Smooth muscle cell (in vitro differentiated cells): ENCODE results near the gene DLGAP1. TPM values are rescaled to one million over a fixed set of nuclear protein-coding genes. Genes with fewer than 3 reads are reported as not detected.

Source experiments
- DNase-seq: peaks from one replicate; lab custom pipeline; 2025; ENCODE audit not compliant: unreplicated experiment; lab: John Stamatoyannopoulos, UW
- H2AFZ ChIP-seq: fragments of 200-600 bp; sonication (generic); 2 replicates; pipeline ENCODE4 v1.6.0; 2016; ENCODE audit warnings: antibody characterized with exemption, low read depth, mild to moderate bottlenecking
- H3F3A ChIP-seq: fragments of 200-600 bp; sonication (generic); 2 replicates; pipeline ENCODE4 v1.6.0; 2017; ENCODE audit warnings: antibody characterized with exemption, low read depth
- H3K27ac ChIP-seq: fragments of 200-600 bp; sonication (generic); 2 replicates; pipeline ENCODE4 v1.5.1; 2016; ENCODE audit warnings: low read depth, mild to moderate bottlenecking
- H3K27me3 ChIP-seq: fragments of 200-600 bp; sonication (generic); 2 replicates; pipeline ENCODE4 v1.6.1; 2016; ENCODE audit warnings: low read depth, mild to moderate bottlenecking
- H3K36me3 ChIP-seq: fragments of 200-600 bp; sonication (generic); 2 replicates; pipeline ENCODE4 v1.5.1; 2016; ENCODE audit warnings: low read depth
- H3K4me1 ChIP-seq: fragments of 200-600 bp; sonication (generic); 2 replicates; pipeline ENCODE4 v1.5.1; 2016; ENCODE audit warnings: low read depth
- H3K4me2 ChIP-seq: fragments of 200-600 bp; sonication (generic); 2 replicates; pipeline ENCODE4 v1.6.0; 2016; ENCODE audit warnings: mild to moderate bottlenecking
- H3K4me3 ChIP-seq: fragments of 200-600 bp; sonication (generic); 2 replicates; pipeline ENCODE4 v1.5.1; 2016; ENCODE audit warnings: mild to moderate bottlenecking
- H3K79me2 ChIP-seq: fragments of 200-600 bp; sonication (generic); 2 replicates; pipeline ENCODE4 v1.6.0; 2016; ENCODE audit warnings: low read depth, mild to moderate bottlenecking
- H3K9ac ChIP-seq: fragments of 200-600 bp; sonication (generic); 2 replicates; pipeline ENCODE4 v1.6.0; 2016; ENCODE audit warnings: low read depth
- H3K9me3 ChIP-seq: fragments of 200-600 bp; sonication (generic); replicated peaks from 2 replicates; pipeline ENCODE4 v1.5.1; 2016; ENCODE audit warnings: low read depth
- H4K20me1 ChIP-seq: fragments of 200-600 bp; sonication (generic); 2 replicates; pipeline ENCODE4 v1.6.0; 2016; ENCODE audit warnings: low read depth
- CTCF ChIP-seq: fragments of 200-600 bp; sonication (generic); IDR thresholded peaks from 2 replicates; pipeline ENCODE4 v1.5.1; 2017; ENCODE audit warnings: borderline replicate concordance, mild to moderate bottlenecking, antibody characterized with exemption; ENCODE audit not compliant: insufficient read depth, poor library complexity, severe bottlenecking
- WGBS: methylation state at CpG from one replicate; pipeline ENCODE4 v1.1.7; 2016; ENCODE audit warnings: low lambda C conversion rate; 5-methylcytosine and 5-hydroxymethylcytosine counted together
- polyA plus RNA-seq: library from polyadenylated mRNA; unstranded; fragments of >200 nt; fragmentation: Nextera tagmentation; extraction: Ambion mirVana; gene quantifications from 2 replicates; pipeline ENCODE4 v1.2.1, GENCODE V29; 2016
- total RNA-seq: library from RNA; depleted of rRNA; stranded (reverse); fragments of >200 nt; gene quantifications from 2 replicates; pipeline ENCODE4 v1.2.3, GENCODE V29; 2014

Gene DLGAP1
- total and polyA plus RNA-seq, 2 experiments from 2014 or later = 2.6 to 11.3 TPM

DNA sequence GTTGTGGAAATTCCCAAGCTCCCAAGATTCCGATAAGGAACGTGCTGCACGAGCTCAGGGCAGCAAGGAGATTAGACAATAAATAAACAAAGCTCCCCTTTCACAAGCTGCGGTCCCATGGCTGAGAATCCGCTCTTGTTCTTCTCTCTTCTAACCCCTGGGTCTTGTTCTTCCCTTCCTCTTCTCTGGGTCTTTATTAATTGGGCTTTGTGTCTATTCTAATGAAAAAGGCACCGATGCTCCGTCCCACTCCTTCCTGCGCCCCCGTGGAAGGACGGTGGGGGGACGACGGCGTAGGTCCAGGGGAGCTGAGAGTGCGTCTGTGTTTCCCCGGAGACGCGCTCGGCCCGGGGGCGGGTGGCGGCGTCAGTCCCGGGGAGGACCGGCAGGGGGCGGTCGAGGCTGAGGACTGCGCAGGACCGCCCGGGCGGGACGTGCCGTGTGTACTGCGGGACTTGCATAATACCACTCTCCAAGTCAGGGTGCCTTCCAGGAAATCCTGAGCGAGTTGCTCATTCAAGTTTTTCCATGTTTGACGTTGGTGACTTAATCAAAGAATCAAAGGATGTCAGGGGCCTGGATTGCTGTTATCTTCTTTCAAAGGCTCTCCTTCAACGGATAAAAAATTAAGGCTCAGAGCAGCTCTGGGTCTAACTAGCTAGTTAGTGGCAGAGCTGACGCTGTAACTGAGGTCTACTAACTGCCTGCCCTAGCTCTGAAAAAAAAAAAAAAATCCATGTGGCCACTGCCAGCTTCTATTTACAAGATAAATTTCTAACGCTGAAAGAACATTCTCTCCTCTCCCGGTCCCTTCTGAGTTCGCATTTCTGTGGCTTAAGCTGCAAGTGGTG is 683.8 kb downstream of the DLGAP1 start:
- DNase-seq = peak; percentile 89
- WGBS = 3% methylated on average over 37 of the region's 40 CpGs
- peak overlapping the region; percentile 83 for H3K4me2 ChIP-seq
- H4K20me1 ChIP-seq = no peaks in the 10 kb centered on the region
- H3K9ac ChIP-seq = peak overlapping the region; percentile 80
- H3F3A ChIP-seq = no peaks in the 10 kb centered on the region
- peak overlapping the region; percentile 78 for H2AFZ ChIP-seq
- no peaks in the 10 kb centered on the region for H3K79me2 ChIP-seq
- peak; percentile 94 for TF ChIP-seq CTCF
- peak overlapping the region; percentile 61 for H3K4me3 ChIP-seq
- peak overlapping the region; percentile 65 for H3K27ac ChIP-seq
- peaks cover 15% of the 10 kb centered on the region for H3K4me1 ChIP-seq
- peaks cover 3% of the 10 kb centered on the region for H3K9me3 ChIP-seq
- H3K36me3 ChIP-seq = no peaks in the 10 kb centered on the region
- H3K27me3 ChIP-seq = no peaks in the 10 kb centered on the region

- WGBS = 95% methylated on average over 4 of the region's 4 CpGs
- no peak overlapping the region for H3K4me3 ChIP-seq
- TF ChIP-seq CTCF = no peak
Observed at GRCh38 chr18:3761266-3761665, 693.8 kb downstream of the DLGAP1 start.

DNA sequence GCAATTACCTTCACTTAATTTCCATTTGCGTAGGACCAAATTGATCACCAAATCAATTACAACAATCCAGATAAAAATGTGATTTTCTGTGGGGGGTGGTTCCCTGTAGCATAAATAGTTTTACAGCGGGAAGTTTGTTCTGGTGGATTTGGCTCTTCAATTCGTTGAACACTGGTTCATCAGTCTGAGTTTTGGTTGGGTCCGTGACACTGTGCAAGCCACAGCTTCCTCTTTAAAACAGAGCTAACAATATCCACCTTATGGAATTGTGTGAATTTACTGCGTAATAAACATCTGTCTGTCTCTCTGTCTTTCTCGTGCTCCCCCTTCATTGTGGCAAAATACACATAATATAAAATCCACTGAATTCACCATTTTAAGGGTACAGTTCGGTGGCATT is 694.4 kb downstream of the DLGAP1 start:
- H3K4me1 ChIP-seq = no peaks in the 10 kb centered on the region
- no peaks in the 10 kb centered on the region for H3F3A ChIP-seq
- H3K9me3 ChIP-seq = peaks cover 8% of the 10 kb centered on the region
- no peaks in the 10 kb centered on the region for H3K36me3 ChIP-seq
- H3K27ac ChIP-seq = no peak overlapping the region
- H3K4me3 ChIP-seq = no peak overlapping the region
- H3K27me3 ChIP-seq = no peaks in the 10 kb centered on the region
- H3K79me2 ChIP-seq = no peaks in the 10 kb centered on the region
- H2AFZ ChIP-seq = no peak overlapping the region
- TF ChIP-seq CTCF = no peak
- 93% methylated on average over 7 of the region's 7 CpGs for WGBS
- H3K4me2 ChIP-seq = no peak overlapping the region
- H4K20me1 ChIP-seq = no peaks in the 10 kb centered on the region
- no peak overlapping the region for H3K9ac ChIP-seq
- DNase-seq = no peak

More at GRCh38 chr18:3761266-3761665, 693.8 kb downstream of the DLGAP1 start:
- H3K9me3 ChIP-seq = peaks cover 9% of the 10 kb centered on the region
- H3K9ac ChIP-seq = no peak overlapping the region
- H2AFZ ChIP-seq = no peak overlapping the region
- no peak overlapping the region for H3K27ac ChIP-seq
- no peak for DNase-seq
- no peaks in the 10 kb centered on the region for H3K27me3 ChIP-seq
- H3K4me2 ChIP-seq = no peak overlapping the region
- H3K79me2 ChIP-seq = no peaks in the 10 kb centered on the region
- no peaks in the 10 kb centered on the region for H3K36me3 ChIP-seq
- H3K4me1 ChIP-seq = no peaks in the 10 kb centered on the region
- H3F3A ChIP-seq = no peaks in the 10 kb centered on the region
- no peaks in the 10 kb centered on the region for H4K20me1 ChIP-seq
